GM21825 (cell line): ENCODE measurements around the gene ASPSCR1.
A peak's percentile ranks its signal among the peaks of the same experiment; 100 is the strongest.
"Not testable (repeated sequence)": the region's sequence is repeated elsewhere in the genome, so short reads cannot be mapped to it uniquely, and the experiment has no call there.

Experiments used
- ATAC-seq: cut with Tn5 transposase; IDR thresholded peaks from one replicate; pipeline ENCODE4 v1.9.1; 2021; ENCODE audit warnings: mild to moderate bottlenecking, moderate library complexity; ENCODE audit not compliant: unreplicated experiment

The ASPSCR1 gene

DNA sequence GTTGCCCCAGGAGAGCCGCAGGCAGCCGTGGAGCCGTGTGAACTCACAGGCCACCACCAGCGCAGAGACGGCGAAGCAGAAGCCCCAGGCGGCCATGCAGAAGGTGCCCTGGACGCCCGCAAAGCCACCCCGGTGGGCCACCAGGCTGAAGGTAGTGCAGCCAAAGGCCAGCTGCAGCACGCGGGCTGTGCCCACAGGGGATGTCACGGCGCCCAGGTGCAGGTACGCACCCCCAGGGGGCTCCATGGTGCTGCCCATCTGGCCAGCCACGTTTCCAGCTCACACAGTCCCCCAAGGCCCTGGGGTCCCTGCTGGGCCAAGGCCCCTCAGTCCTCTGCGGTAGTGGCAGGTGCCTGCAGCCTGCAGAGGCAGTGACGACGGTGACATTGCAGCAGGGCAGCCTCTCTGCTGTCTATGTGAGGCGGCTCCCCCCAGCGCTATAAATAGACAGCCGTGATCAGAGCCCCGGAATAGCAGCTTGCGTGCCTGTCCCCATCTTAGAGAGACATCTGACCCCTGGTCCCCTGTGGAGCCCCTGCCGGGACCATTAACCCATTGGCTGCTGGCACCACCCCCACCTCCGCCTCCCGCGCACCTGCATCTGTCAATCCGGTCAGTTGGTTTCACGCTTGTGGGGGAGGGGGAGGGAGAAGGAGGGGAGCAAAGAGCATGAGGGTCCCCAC lies 35.8 kb upstream of the ASPSCR1 start:
- ATAC-seq, result no peak

DNA sequence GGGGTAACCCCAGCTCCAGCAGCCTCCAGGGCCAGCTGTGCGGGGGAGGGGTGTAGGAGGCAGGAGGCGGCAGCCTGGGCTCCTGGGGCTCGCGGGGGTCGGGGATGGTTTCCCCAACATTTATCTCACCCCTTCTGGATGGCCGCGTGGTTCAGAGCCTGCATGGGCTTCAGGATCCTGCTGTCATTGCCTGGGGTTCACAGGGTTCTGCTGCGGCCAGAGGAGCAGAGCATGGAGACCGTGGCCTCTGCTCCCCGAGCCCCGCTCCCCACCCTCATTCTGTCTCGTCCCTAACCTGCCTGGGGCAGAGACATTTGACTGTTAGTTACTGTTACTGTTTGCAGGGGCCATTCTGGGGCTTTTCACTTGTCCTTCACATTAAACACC lies 35.3 kb upstream of the ASPSCR1 start:
- no peak for ATAC-seq

DNA sequence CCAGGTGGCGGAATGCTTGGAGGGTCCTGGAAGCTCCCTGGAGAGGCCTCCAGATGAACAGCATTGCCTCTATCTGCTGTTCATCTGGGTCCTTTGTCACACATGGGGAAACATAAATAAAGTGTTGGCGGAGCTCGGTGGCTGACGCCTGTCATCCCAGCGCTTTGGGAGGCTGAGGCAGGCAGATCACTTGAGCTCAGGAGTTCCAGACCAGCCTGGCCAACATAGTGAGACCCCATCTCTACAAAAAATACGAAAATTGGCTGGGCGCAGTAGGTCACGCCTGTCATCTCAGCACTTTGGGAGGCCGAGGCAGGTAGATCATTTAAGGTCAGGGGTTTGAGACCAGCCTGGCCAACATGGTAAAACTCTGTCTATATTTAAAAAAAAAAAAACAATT lies 32.6 kb upstream of the ASPSCR1 start:
- no peak for ATAC-seq

DNA sequence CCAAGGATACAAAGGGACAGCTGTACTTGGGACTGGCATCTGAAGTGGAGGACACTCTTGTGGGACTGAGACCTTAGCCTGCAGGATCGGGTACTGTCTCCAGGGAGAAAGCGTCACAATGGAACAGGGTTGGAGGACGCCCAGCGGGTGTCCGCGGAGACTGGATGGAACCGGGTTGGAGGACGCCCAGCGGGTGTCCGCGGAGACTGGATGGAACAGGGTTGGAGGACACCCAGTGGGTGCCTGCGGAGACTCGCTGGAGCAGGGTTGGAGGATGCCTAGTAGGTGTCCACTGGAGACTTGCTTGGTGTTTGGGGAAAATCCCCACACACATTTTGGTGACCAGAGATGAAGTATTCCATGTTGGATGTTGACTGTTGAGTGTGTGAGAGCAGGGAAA lies 30.2 kb upstream of the ASPSCR1 start, which contains the start of gene MYADML2:
Gene MYADML2 (minus strand): TSS at position 45 of the 400 bp plus-strand sequence. CDS start 5,492 bp downstream, outside the sequence.
- no peak for ATAC-seq

DNA sequence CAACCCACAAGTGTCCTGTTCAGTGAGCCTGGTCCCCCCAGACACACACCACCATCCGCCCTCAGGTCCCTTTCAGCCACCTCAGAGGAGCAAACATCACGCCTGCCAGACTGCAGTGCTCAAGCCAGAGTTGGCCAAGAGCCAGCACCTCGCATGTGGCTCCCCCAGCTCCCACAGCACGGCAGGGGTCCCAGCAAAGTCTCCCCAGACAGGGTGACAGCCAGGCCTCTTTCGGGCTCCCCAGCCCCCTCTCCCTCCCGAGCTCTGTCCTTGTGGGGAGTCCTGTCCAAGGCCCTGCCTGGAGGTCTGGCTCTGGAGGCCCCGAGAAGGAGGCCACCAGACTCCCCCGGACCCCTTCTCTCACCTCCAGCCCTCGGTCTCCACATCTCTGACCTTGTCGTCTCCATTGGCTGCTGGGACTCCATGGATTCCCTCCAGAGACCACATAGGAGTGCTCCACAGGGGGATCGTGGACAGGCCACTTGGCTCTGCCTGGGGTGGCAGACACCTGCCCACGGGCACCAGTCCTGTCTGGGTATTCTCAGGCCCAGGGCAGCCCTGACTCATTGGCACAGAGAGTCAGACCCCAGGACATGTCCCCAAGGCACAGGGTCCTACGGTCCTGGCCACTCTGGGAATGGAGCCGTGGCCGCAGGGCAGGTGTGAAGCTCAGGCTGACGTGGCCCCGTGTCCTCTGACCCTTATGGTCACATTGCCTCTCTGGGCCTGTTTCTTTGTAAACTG lies 28.6 kb upstream of the ASPSCR1 start:
- ATAC-seq, result no peak

DNA sequence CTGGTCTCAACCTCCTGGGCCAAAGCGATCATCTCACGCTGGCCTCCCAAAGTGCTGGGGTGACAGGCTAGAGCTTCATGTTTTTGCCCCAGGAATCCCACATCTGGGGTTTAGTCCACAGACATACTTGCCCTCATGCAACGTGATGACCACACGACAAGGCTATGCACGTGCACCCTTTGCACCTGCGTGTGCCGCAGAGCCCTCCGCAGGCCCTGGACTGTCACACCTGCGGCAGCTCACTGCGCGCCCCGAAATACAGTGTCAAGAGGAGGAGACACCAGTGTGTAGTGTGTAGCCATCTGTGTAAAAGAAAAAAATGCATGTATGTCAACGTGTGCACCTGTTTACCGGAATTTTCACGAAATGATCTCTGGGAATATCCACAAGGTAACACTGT lies 26.9 kb upstream of the ASPSCR1 start:
- ATAC-seq, result no peak

DNA sequence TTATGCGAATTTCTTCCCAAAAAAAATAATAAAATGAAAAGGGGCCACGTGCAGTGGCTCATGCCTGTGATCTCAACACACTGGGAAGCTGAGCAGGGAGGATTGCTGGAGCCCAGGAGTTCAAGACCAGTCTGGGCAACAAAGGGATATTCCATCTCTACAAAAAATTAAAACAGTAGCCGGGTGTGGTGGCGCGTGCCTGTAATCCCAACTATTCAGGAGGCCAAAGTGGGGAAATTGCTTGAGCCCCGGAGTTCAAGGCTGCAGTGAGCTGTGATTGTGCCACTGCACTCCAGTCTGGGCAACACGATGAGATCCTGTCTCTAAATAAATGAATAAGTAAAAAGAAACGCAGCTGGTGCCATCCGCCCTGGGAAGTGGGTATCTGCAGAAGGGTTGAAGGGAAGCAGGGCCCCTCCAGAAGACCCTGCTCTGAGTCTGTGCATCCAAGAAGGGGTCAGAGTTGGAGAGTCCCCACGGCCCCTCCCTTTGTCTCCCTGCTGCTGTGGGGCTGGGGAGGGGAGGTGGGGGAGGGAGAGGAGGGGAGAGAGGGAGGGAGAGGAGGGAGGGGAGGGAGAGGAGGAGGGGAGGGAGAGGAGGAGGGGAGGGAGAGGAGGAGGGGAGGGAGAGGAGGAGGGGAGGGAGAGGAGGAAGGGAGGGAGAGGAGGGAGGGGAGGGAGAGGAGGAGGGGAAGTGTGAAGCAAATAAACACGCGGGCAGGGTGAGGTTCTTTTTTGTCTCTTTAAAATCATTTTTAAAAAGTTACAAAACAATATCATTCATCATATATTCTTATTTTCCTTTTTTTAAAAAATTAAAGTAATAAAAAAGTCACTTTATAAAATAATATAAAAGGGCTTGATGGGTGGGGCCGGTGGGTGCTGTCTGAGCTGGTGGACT lies 25.4 kb upstream of the ASPSCR1 start:
- no peak for ATAC-seq

DNA sequence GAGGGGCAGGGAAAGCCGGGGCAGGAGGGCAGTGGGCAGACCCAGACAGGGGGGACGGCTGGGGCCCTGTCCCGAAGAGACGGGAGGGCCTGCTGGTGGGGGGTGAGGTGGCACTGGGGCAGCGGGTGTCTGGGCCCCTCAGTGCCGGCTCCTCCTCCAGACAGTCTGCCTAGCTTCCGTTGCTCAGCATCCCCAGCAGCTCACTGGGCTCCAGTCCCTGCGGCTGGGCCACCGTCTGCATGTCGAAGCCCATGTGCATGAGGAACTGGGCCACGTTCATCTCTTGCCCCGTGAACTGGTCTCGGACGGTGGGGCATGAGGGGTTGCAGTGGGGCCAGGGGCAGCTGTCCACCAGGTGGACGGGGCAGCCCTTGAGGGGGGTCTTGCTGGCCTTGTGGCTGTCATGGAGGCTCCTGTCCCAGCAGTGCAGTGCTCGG lies 24.6 kb upstream of the ASPSCR1 start:
- no peak for ATAC-seq

DNA sequence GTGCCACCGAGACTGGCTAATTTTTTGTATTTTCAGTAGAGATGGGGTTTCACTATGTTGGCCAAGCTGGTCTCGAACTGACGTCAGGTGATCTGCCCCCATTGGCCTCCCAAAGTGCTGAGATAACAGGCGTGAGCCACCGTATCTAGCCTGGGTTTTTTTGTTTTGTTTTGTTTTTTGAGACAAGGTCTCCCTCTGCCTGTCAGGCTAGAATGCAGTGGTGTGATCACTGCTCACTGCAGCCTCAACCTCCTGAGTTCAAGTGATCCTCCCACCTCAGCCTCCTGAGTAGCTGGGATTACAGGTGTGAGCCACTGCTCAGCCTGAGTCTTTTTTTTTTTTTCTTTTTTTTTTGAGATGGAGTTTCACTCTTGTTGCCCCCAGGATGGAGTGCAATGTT lies 24.0 kb upstream of the ASPSCR1 start:
- not testable (repeated sequence) for ATAC-seq

DNA sequence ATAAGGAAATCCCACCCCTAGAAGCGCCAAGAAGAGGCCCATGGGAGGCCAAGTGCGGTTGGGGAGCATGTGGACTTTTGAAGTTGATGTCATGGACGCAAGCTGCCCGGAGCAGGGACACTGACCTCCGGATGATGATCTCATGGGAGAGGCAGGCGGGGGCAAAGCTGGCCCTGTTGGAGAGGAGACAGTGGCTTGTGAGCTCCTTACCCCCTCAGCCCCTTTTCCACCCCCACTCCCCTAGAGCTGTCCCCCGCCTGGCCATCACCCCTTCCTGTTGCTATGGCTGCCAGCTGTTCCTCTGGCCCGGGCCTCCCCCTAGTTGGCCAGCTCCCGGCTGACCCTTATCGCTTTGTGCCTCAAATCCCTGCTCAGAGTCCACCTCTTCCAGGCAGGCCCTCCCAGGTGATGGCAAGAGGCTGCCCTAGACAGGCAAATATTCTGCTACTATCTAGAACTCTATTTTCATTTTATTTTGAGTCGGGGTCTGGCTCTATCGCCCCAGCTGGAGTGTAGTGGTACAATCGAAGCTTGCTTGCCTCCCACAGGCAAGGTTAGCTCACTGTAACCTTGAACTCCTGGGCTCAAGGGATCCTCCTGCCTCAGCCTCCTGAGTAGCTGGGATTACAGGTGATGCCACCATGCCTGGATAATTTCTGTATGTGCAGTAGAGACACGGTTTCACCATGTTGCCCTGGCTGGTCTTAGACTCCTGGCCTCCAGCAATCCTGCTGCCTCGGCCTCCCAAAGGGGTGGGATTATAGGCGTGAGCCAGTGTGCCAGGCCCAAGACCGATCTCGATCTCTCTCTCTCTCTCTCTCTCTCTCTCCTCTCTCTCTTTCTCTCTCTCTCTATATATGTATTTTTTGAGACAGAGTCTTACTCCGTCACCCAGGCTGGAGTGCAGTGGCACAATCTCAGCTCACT lies 23.0 kb upstream of the ASPSCR1 start:
- ATAC-seq, result no peak

DNA sequence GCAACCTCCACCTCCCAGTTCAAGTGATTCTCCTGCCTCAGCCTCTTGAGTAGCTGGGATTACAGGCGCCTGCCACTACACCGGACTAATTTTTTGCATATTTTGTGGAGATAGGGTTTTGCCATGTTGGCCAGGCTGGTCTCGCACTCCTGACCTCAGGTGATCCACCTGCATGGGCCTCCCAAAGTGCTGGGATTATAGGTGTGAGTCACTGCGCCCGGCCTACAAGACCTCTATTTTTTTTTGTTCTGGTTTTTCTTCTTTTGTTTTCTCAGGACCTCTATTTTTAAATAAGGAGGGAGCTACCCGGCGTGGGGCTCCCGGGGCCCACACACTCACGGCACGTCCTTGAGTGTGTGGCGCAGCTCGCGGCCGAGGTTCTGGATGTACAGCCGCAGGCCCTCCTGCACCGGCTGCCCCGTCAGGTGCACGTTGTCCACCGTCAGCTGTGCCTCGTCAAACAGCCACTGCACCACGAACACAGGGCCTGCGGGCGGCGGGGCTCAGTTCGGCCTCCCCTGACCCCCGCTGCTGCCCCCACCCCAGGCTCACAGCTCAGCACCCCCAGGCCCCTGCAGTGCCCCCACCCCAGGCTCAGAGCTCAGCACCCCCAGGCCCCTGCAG lies 22.3 kb upstream of the ASPSCR1 start:
- ATAC-seq, result no peak

DNA sequence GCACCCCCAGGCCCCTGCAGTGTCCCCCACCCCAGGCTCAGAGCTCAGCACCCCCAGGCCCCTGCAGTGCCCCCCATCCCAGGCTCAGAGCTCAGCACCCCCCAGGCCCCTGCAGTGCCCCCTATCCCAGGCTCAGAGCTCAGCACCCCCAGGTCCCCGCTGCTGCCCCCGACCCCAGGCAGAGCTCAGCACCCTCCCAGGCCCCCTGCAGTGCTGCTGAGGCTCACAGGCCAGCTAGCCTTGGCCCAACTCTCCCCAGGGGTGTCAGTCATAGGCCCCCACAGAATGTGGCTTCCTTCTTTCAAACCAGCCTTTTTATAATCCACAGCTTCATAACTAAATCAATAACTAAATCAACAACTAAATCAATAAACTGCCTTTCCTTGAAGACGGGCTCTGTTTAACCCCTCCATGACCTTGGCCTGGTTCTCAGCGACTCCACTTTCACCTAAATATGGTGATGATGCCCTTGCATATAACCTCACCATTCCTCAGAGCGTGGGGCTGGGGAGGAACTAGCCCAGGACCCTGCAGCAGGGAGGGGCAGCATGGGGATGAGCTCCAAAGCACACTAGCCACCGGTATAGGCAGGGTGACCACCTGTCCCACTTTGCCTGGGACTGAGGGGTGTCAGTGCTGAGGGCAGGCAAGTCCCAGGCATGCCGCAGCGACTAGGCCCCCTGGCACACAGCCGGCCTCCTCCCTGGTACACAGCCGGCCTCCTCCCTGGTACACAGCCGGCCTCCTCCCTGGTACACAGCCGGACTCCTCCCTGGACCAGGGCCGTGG lies 21.5 kb upstream of the ASPSCR1 start:
- ATAC-seq, result no peak

DNA sequence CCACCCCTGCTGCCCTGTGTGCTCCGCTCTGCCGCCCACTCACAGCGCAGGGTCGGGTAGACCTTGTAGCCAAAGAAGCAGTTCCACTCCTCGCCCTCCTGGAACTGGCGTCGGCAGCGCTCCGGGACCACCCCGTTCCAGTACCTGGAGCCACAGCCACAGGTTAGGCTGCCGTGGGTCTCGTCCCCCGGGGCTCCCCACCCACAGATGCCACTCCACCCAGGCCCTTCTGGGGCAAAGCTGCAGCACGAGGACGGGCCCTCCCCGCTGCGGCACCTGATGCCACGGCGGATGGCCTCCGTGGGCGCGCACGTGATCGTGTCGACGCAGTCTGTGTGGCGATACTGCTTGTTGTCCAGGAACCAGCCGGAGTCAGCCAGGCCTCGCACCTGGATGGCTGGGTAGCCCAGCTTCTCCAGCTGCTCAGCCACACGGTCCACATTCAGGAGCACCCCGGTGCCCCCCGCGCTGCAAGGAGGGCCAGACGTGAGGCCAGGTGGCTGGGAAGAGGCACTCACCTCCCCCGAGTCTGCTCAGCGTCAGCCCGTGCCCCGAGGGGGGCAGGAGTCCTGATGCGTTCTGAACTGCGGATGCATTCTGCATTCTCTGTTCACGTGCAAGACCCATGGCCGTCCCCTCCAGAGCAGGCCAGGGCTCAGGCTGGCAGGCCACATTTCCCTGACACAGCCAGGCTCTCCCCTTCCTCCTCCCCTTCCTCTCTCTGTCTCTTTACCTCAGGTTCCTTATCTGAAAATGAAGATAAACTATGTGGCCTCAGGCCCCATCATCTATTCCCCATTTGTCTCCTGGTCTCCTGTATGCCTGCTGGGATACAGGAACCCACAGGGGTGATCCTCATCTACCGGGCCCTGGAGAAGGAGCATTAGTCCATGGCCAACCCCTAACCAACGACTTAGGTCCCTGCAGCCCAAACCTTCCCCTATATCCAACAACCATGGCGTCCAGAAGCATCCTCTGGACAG lies 20.5 kb upstream of the ASPSCR1 start:
- no peak for ATAC-seq

DNA sequence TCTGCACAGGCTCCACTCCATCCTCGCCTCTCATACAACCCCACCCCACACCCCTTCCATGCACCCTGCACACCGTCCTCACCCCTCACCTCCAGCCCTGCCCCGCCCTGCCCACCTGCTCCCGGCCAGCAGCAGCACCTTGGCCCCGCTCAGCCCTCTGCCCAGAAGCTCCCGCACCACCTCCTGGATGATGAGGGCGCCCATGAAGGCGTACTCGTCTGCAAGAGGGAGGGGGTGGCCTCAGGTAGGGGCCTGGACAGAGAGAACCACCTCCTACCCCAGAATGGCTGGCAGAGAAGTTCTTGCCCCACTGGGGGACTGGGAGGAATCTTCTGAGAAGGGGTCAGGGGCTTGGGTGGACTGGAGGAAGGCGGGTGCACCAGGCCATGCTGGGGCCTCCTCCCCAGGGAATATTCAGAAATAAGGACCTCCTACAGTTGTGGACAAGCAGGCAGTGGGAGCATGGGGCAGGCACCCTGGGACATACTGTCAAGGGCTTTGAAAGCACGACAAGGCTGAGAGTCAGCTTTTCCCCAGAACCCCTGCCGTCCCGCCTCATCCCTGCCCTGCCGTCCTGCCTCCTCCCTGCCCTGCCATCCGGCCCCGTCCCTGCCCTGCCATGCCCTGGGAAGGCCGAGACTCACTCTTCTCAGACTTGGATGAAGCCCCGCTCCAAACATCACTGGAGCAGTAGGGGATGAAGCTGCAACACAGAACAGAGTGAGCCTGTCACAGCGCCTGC lies 19.6 kb upstream of the ASPSCR1 start:
- no peak for ATAC-seq

DNA sequence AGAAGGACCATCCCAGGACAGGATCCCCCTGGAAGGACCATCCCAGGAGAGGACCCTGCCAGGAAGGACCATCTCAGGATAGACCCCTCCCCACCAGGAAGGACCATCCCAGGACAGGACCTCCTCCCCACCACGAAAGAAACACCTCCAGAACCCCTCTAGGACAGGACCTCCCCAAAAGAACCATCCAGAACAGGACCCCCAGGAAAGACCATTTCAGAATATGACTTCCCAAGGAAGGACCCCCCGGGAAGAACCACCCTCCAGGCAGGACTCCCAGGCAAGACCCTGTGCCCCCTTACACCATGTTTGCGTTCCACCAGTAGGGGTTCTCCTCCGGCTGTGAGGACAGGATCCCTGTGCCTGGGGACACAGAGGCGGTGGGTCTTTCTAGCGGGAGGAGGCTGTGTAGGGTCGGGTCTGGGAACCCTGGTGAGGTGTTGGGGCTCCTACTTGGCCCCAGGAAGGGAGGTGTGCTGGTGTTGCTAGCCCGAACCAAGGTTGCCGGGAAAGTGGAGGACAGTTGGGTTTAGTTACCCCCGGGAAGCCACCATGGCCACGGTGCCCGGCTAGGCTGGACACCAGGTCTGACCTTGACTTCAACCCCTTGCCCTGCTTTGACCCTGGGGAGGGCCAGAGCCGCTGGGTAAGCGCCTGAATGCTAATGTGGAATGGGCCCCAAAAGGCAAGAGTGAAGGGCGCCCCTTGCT lies 18.6 kb upstream of the ASPSCR1 start:
- no peak for ATAC-seq

DNA sequence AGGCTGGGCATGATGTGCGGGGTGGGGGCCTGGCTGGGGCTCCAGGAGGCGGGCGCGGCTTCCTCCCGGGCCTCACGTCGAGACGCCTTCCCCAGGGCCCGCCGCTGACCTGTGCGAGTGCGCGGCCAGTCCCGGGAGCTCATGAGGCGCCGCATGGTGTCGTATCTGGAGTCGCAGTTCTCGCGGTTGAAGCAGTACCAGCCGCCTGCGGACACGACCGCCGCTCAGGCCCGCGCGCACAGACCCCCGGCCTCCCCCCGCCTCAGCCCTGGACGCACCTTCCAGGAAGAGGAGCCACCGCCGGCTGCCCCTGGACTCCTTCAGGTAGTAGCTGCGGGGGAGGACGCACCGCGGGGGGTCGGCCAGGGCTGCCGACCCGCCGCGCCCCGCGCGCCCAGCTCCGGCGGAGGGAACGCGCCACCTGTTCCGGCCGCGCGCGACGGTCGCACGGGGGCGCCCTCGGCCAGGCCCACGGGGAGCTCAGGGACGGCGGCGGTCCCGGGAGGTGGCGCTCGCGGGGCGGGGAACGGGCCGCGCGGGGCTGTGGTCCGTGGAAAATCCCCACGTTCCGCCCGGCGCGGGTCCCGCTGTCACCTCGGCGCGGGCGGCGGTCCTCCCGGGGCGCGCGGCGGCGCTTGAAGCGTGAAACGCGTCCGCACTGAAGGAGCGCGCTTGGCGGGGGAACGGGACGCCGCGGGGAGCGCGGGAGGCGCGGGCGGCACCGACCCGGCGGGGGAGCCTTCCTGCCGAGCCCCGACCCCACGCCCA lies 17.9 kb upstream of the ASPSCR1 start:
- peak; percentile 45 for ATAC-seq
